K562 (cell line): ENCODE measurements around the gene CTIF. TPM values are rescaled to one million over a fixed set of nuclear protein-coding genes. Genes with fewer than 3 reads are reported as not detected.

ENCODE experiments used
- polyA plus RNA-seq, 8 experiments: library from polyadenylated mRNA; depleted of rRNA in 4 of 8; stranded (reverse) in 5 of 8; unstranded in 3 of 8; fragments of >200 nt; fragmentation: Nextera tagmentation in 2 of 8; fragmentation: Illumina TruSeq in 1 of 8; extraction: Ambion mirVana in 2 of 8; extraction: Trizol in 1 of 8; gene quantifications; 2 replicates each; pipeline versions ENCODE4 v1.2.1 to v1.2.3, GENCODE V29; 2011 to 2014; ENCODE audit warnings: inconsistent platforms in 1 of 8, missing spikeins in 1 of 8
- total RNA-seq, 7 experiments: library from RNA; depleted of rRNA in 6 of 7; stranded (reverse); fragments of >200 nt in 6 of 7; fragmentation: Illumina TruSeq in 2 of 7; extraction: Trizol in 2 of 7; gene quantifications; 2 replicates each; pipeline versions ENCODE4 v1.2.1 to v1.2.3, GENCODE V29; 2011 to 2021; ENCODE audit warnings: low replicate concordance in 1 of 7
- TF ChIP-seq, protein P1 (sequence below): fragments of 450-650 bp; IDR thresholded peaks from 2 replicates; pipeline ENCODE4 v1.6.1; 2016; ENCODE audit warnings: mild to moderate bottlenecking, moderate library complexity

The CTIF gene
- total and polyA plus RNA-seq, 9 of the 15 experiments (the other 6 are each of a cell fraction or from before 2014, with no cell fraction given) = 0.17 to 11.5 (median 2.2) TPM

DNA sequence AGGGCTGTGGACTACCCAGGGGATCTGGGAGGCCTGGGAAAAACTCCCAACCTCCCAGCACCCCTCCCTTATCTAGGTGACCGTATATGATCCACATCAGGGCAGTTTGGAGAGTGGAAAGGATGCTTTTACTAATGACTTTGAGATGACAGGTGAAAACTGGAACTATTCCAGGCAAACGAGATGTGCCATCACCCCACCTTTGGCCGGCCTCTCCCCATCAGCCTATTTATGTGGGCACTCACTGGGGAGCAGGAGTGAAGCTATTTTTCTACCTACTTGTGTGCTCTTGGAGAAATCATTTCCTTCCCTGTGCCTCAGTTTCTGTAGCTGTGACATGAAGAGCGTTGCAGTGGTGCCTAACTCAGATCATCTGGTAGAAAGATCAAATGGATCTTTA lies 304.8 kb downstream of the CTIF start (continued):
- TF ChIP-seq, protein P1, sequence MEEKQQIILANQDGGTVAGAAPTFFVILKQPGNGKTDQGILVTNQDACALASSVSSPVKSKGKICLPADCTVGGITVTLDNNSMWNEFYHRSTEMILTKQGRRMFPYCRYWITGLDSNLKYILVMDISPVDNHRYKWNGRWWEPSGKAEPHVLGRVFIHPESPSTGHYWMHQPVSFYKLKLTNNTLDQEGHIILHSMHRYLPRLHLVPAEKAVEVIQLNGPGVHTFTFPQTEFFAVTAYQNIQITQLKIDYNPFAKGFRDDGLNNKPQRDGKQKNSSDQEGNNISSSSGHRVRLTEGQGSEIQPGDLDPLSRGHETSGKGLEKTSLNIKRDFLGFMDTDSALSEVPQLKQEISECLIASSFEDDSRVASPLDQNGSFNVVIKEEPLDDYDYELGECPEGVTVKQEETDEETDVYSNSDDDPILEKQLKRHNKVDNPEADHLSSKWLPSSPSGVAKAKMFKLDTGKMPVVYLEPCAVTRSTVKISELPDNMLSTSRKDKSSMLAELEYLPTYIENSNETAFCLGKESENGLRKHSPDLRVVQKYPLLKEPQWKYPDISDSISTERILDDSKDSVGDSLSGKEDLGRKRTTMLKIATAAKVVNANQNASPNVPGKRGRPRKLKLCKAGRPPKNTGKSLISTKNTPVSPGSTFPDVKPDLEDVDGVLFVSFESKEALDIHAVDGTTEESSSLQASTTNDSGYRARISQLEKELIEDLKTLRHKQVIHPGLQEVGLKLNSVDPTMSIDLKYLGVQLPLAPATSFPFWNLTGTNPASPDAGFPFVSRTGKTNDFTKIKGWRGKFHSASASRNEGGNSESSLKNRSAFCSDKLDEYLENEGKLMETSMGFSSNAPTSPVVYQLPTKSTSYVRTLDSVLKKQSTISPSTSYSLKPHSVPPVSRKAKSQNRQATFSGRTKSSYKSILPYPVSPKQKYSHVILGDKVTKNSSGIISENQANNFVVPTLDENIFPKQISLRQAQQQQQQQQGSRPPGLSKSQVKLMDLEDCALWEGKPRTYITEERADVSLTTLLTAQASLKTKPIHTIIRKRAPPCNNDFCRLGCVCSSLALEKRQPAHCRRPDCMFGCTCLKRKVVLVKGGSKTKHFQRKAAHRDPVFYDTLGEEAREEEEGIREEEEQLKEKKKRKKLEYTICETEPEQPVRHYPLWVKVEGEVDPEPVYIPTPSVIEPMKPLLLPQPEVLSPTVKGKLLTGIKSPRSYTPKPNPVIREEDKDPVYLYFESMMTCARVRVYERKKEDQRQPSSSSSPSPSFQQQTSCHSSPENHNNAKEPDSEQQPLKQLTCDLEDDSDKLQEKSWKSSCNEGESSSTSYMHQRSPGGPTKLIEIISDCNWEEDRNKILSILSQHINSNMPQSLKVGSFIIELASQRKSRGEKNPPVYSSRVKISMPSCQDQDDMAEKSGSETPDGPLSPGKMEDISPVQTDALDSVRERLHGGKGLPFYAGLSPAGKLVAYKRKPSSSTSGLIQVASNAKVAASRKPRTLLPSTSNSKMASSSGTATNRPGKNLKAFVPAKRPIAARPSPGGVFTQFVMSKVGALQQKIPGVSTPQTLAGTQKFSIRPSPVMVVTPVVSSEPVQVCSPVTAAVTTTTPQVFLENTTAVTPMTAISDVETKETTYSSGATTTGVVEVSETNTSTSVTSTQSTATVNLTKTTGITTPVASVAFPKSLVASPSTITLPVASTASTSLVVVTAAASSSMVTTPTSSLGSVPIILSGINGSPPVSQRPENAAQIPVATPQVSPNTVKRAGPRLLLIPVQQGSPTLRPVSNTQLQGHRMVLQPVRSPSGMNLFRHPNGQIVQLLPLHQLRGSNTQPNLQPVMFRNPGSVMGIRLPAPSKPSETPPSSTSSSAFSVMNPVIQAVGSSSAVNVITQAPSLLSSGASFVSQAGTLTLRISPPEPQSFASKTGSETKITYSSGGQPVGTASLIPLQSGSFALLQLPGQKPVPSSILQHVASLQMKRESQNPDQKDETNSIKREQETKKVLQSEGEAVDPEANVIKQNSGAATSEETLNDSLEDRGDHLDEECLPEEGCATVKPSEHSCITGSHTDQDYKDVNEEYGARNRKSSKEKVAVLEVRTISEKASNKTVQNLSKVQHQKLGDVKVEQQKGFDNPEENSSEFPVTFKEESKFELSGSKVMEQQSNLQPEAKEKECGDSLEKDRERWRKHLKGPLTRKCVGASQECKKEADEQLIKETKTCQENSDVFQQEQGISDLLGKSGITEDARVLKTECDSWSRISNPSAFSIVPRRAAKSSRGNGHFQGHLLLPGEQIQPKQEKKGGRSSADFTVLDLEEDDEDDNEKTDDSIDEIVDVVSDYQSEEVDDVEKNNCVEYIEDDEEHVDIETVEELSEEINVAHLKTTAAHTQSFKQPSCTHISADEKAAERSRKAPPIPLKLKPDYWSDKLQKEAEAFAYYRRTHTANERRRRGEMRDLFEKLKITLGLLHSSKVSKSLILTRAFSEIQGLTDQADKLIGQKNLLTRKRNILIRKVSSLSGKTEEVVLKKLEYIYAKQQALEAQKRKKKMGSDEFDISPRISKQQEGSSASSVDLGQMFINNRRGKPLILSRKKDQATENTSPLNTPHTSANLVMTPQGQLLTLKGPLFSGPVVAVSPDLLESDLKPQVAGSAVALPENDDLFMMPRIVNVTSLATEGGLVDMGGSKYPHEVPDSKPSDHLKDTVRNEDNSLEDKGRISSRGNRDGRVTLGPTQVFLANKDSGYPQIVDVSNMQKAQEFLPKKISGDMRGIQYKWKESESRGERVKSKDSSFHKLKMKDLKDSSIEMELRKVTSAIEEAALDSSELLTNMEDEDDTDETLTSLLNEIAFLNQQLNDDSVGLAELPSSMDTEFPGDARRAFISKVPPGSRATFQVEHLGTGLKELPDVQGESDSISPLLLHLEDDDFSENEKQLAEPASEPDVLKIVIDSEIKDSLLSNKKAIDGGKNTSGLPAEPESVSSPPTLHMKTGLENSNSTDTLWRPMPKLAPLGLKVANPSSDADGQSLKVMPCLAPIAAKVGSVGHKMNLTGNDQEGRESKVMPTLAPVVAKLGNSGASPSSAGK = no peak
